ENCODE data around the gene GPSM3. TPM values are rescaled to one million over a fixed set of nuclear protein-coding genes. Genes with fewer than 3 reads are reported as not detected.
"Not testable (repeated sequence)": the region's sequence is repeated elsewhere in the genome, so short reads cannot be mapped to it uniquely, and the experiment has no call there.

Gene GPSM3
- total RNA-seq, 1 donor from 2014 or later, result 19.4 TPM

DNA sequence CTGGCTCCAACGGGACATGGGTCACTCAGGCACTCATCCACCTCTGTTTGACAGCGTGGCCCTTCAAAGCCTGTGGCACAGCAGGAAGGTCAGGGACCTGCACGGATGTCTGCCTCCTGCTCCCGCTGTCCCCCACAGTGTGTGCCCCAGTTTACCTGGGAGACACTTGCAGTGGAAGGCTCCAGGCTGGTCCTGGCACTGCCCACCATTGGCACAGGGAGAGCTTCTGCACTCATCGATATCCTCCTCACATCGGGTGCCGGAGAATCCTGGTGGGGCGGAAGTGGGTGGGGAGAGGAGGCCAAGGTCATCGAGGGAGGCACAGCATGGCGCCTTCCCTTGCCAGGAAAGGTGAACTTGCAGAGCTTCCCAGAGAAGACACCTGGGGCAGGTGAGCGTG is 24.6 kb upstream of the GPSM3 start:
- Histone ChIP-seq H3K9me3 (no peaks in the 10 kb centered on the region), H3K4me3 (no peak overlapping the region), H3K4me1 (no peaks in the 10 kb centered on the region), H3K27me3 (no peaks in the 10 kb centered on the region), H3K27ac (no peak overlapping the region), H3K36me3 (no peaks in the 10 kb centered on the region)
- TF ChIP-seq, protein P1, sequence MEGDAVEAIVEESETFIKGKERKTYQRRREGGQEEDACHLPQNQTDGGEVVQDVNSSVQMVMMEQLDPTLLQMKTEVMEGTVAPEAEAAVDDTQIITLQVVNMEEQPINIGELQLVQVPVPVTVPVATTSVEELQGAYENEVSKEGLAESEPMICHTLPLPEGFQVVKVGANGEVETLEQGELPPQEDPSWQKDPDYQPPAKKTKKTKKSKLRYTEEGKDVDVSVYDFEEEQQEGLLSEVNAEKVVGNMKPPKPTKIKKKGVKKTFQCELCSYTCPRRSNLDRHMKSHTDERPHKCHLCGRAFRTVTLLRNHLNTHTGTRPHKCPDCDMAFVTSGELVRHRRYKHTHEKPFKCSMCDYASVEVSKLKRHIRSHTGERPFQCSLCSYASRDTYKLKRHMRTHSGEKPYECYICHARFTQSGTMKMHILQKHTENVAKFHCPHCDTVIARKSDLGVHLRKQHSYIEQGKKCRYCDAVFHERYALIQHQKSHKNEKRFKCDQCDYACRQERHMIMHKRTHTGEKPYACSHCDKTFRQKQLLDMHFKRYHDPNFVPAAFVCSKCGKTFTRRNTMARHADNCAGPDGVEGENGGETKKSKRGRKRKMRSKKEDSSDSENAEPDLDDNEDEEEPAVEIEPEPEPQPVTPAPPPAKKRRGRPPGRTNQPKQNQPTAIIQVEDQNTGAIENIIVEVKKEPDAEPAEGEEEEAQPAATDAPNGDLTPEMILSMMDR (IDR thresholded peaks at IDR 0.05), result no peak
- intact Hi-C loops (cut with DNase I), result no loop called here
- no peak for DNase-seq (ENCODE audit: low spot score in 2 of 2)

DNA sequence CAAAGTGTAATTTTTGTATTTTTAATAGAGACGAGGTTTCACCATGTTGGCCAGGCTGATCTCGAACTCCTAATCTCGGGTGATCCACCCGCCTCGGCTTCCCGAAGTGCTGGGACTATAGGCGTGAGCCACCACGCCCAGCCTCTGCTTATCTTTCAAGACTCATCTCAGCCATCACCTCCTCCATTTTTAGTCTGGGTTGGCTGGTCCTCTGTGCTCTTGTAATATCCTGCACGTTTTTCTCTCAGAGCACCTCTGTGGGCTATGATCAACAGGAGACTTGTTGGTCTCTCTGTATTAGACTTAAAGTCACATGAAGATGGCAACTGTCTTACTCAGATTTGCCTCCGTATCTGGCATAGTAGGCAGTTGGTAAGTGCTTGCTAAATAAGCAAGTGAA is 23.8 kb upstream of the GPSM3 start:
- Histone ChIP-seq H3K4me1 (no peaks in the 10 kb centered on the region), H3K27ac (no peak overlapping the region), H3K36me3 (no peaks in the 10 kb centered on the region), H3K9me3 (no peaks in the 10 kb centered on the region), H3K4me3 (no peak overlapping the region), H3K27me3 (no peaks in the 10 kb centered on the region)
- intact Hi-C loops (cut with DNase I), result no loop called here
- TF ChIP-seq, protein P1 (IDR thresholded peaks at IDR 0.05), result no peak
- no peak for DNase-seq (ENCODE audit: low spot score in 2 of 2)

DNA sequence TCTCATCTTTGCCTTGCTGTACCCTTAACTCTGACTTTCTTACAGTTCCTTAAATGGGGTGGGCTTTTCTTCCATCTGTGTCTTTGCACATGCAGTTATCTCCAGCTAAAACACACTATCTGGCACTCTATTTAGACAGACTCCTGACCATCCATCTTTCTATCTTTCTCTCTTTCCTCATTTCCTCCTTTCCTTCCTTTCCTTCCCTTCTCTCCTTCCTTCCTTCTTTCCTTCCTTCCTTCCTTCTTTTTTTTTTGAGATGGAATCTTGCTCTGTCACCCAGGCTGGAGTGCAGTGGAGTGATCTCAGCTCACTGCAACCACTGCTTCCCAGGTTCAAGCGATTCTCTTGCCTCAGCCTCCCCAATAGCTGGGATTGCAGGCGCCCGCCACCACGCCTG is 23.2 kb upstream of the GPSM3 start:
- TF ChIP-seq, protein P1 (IDR thresholded peaks at IDR 0.05), result no peak
- no peak for DNase-seq (ENCODE audit: low spot score in 2 of 2)
- Histone ChIP-seq H3K9me3 (no peaks in the 10 kb centered on the region), H3K4me3 (no peak overlapping the region), H3K4me1 (no peaks in the 10 kb centered on the region), H3K27ac (no peak overlapping the region), H3K36me3 (no peaks in the 10 kb centered on the region), H3K27me3 (no peaks in the 10 kb centered on the region)
- intact Hi-C loops (cut with DNase I), result no loop called here

DNA sequence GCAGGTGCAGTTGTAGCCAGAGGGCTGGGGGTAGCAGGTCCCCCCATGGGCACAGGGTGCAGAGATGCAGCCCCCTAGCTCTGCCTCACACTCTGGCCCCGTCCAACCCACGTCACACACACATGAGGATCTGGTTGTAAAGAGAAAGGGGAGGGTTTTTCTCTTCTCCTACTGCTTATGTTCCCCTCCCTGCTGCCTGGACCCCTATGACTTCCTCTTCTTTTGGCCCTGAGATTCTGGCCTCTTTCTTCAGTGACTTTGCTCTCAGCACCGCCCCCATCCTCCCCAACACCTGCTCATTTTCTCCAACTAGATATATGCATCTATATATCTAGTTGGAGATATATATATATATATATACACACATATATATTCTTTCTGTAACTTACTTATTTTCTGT is 21.7 kb upstream of the GPSM3 start:
- TF ChIP-seq, protein P1 (IDR thresholded peaks at IDR 0.05), result no peak
- intact Hi-C loops (cut with DNase I), result no loop called here
- no peaks in the 10 kb centered on the region for H3K9me3 ChIP-seq
- no peaks in the 10 kb centered on the region for H3K4me1 ChIP-seq
- H3K27ac ChIP-seq, result no peak overlapping the region
- DNase-seq (ENCODE audit: low spot score in 2 of 2), result no peak
- no peaks in the 10 kb centered on the region for H3K27me3 ChIP-seq
- no peaks in the 10 kb centered on the region for H3K36me3 ChIP-seq
- no peak overlapping the region for H3K4me3 ChIP-seq

DNA sequence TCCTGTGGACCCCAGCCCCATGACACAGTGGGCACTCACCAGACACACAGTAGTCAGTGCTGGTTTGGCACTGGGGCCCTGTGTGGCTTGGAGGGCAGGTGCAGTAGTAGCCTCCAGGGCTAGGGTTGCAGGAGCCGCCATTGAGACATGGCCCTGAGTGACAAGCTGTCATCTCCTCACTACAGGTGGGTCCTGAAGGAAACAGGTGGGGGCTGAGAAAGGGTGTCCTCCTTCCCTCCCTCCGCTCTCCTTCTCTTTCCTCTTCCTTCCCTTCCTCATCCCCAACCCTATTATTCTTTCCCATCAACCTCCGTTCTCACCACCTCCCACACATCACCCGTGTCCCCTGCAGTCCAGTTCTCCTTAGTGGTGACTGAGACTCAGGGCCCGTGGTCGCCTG is 21.2 kb upstream of the GPSM3 start:
- Histone ChIP-seq H3K9me3 (no peaks in the 10 kb centered on the region), H3K4me1 (no peaks in the 10 kb centered on the region), H3K4me3 (no peak overlapping the region), H3K27ac (no peak overlapping the region), H3K27me3 (no peaks in the 10 kb centered on the region), H3K36me3 (no peaks in the 10 kb centered on the region)
- TF ChIP-seq, protein P1 (IDR thresholded peaks at IDR 0.05), result no peak
- intact Hi-C loops (cut with DNase I), result no loop called here
- DNase-seq (ENCODE audit: low spot score in 2 of 2), result no peak

DNA sequence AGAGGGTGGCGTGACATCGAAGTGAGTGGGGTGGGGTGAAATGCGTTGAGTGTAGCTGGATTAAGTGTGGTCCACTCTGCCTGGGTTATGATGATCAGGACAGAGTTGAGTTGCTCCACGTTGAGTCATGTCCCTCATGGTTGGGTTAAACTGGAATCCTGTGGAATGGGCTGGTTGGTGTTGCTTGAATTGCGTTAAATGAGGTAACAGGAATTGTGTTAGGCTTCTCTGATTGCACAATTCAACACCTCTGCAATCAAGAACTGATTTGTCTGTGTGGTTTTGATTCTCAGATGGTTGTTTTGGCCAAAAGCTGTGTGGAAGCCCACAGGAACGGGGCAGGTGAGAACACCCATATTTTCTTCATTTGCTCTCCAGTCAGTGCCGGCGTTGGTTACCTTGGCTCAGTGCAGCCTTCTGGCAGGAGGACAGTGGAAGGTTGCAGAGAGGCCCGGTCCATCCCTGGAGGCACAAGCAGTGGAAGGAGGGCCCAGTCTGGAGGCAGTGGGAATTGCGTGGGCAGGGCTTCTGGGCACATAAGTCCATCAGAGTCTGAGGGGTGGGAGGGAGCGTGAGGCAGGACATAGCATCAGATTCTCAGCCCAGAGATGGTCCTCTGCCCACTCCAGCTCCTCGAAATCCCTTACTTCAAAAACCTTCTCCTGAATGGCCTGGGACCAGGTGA is 19.8 kb upstream of the GPSM3 start:
- intact Hi-C loops (cut with DNase I), result no loop called here
- Histone ChIP-seq H3K4me3 (no peak overlapping the region), H3K4me1 (no peaks in the 10 kb centered on the region), H3K27me3 (no peaks in the 10 kb centered on the region), H3K27ac (no peak overlapping the region), H3K36me3 (no peaks in the 10 kb centered on the region), H3K9me3 (no peaks in the 10 kb centered on the region)
- DNase-seq (ENCODE audit: low spot score in 2 of 2), result no peak
- TF ChIP-seq, protein P1 (IDR thresholded peaks at IDR 0.05), result no peak

DNA sequence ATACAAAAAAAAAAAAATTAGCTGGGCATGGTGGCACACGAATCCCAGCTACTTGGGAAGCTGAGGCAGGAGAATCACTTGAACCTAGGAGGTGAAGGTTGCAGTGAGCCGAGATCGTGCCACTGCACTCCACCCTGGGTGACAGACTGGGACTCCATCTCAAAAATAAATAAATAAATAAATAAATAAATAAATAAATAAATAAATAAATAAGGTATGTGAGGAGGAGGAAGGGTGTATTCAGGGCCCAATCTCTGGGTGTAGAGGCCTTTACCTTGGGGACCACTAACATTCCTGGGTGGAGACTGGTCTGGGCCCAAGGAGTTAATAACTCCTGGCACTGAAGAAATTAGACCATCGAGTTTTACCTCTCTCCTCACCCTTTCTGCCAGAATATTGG is 19.0 kb upstream of the GPSM3 start:
- H3K4me1 ChIP-seq; intact Hi-C loops (cut with DNase I); H3K4me3 ChIP-seq; H3K27ac ChIP-seq; DNase-seq (ENCODE audit: low spot score in 2 of 2); H3K36me3 ChIP-seq; H3K27me3 ChIP-seq; H3K9me3 ChIP-seq: not testable (repeated sequence)
